ENCODE measurements around the gene TSBP1. TPM values are rescaled to one million over a fixed set of nuclear protein-coding genes. Genes with fewer than 3 reads are reported as not detected.
"Not testable (repeated sequence)": the region's sequence is repeated elsewhere in the genome, so short reads cannot be mapped to it uniquely, and the experiment has no call there.

Gene TSBP1
- total RNA-seq, 1 experiment from 2014 or later: not detected

DNA sequence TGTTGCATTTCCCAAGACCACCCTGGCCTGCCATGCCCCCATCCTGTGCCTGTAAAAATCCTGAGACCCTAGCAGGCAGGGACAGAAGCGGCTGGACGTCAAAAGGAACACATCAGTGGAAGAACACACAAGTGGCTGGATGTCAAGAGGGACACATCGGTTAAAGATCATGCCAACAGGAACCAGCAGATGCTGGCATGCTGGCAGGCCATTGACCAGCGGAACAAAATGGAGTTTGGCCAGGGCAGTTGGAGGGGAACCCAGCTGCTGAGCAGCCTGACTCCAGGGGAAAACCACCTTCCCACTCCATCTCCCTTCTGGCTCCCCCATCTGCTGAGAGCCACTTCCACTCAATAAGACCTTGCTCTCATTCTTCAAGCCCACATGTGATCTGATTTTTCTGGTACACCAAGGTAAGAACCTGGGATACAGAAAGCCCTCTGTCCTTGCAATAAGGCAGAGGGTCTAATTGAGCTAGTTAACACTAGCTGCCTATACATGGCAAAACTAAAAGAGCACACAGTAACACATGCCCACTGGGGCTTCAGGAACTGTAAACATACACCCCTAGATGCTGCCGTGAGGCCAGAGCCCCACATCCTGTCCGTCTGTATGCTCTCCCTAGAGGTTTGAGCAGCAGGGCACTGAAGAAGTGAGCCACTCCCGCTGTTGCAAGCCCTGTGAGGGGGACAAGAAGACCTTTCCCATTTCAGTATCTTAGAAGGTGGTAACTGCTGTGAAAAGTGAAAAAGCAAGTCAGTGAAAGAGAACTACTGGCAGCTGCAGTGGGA, 4.2 kb upstream of the TSBP1 start:
- no peak for DNase-seq (ENCODE audit: low spot score)

DNA sequence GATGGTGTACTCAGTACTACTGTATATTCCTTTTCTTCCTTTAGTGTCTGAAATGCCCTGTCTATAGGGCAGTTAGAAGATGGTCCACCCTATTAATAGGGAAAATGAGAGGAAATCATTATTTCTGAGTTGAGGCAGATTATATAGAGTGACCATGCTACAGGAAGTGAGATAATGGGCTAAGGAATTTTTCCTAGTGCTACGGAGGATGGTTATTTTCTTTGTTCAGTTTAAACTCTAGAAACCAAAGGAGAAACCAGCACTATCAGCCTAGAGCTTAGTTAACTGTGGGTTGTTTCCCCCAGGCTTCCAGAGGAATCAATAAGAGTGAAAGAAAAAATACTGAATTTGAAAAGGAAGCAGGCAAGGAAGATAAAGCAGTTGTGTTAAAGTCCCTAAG, 474 bp downstream of the TSBP1 start:
- no peak for DNase-seq (ENCODE audit: low spot score)

DNA sequence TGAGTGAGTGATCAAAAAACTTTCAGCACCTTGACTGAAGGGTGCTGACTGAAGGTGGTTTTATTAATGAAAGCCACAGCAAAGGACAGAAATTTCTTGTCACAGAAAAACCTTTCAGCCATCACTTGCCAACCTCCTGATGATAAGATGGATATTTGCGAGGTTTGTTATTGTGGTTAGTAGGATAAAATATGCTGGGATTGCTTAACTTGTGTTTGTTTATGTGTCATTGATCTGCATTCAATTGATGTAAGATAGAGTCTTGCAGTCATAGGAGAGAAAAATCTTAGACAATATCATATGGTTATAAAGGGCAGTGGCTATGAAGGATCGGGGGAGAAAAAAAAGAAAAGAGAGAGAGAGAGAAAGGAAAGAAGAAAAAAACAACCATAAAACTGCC, 1.2 kb downstream of the TSBP1 start:
- DNase-seq (ENCODE audit: low spot score): no peak

DNA sequence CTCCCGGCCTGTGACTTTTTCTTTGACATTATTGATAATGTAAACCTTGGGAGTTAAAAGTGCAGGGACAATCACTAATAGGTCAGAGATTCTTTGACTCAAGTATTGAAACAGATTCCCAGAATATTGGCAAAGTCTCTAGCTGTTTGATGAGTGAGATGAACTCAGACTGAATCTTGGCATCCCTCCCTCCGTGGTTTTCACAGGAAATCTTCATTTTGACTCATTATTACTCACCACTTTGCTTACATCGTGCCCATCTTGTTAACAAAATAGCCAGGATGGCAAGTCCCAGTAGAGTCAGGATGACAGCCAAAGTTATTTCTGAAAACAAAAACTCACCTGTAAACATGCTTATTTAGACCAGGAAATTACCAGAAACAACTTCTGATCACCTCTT, 2.0 kb downstream of the TSBP1 start:
- no peak for DNase-seq (ENCODE audit: low spot score)

DNA sequence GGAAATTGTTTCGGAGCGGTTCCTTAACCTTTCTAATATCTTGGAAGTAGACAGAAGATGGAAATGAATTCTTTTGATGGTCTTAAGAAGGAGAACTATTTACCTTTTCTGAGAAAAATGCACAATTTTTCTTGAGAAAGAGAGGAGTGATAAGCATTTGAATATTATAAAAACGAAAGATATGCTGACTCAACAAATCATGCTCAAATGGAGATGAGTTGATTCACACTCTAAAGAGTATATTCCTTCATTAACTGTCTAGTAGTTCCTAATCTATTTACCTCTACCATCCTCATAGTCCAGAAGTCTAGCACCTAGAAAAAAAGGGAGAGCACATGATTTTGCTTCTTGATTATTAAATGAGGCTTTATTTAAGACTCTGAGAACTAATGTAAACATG, 4.1 kb downstream of the TSBP1 start:
- DNase-seq (ENCODE audit: low spot score): no peak

DNA sequence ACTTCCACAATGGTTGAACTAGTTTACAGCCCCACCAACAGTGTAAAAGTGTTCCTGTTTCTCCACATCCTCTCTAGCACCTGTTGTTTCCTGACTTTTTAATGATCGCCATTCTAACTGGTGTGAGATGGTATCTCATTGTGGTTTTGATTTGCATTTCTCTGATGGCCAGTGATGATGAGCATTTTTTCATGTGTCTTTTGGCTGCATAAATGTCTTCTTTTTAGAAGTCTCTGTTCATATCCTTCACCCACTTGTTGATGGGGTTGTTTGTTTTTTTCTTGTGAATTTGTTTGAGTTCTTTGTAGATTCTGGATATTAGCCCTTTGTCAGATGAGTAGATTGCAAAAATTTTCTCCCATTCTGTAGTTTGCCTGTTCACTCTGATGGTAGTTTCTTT, 12.5 kb downstream of the TSBP1 start:
- DNase-seq (ENCODE audit: low spot score): not testable (repeated sequence)

DNA sequence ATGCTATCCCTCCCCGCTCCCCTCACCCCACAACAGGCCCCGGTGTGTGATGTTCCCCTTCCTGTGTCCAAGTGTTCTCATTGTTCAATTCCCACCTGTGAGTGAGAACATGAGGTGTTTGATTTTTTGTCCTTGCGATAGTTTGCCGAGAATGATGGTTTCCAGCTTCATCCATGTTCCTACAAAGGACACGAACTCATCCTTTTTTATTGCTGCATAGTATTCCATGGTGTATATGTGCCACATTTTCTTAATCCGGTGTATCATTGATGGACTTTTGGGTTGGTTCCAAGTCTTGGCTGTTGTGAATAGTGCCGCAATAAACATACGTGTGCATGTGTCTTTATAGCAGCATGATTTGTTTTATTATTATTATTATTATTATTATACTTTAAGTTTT, 13.2 kb downstream of the TSBP1 start:
- DNase-seq (ENCODE audit: low spot score): not testable (repeated sequence)

DNA sequence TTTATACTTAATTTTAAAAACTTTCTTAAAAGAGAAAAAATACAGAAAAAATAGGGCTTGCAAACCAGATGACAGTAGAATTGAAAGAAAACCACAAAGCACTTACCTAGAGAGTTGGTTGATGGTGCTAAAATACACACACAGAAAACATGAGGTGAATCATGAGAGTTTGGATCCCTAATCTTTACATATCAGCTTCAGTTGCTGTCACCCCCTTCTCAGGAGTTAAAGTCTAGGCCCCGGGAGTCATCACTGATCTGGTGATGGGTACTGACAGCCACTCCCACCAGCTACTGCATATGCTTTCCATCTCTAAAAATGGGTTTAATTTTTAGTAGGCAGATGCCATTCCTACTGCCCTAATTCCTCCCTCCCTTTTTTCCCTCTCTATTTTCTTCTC, 16.7 kb downstream of the TSBP1 start:
- no peak for DNase-seq (ENCODE audit: low spot score)

DNA sequence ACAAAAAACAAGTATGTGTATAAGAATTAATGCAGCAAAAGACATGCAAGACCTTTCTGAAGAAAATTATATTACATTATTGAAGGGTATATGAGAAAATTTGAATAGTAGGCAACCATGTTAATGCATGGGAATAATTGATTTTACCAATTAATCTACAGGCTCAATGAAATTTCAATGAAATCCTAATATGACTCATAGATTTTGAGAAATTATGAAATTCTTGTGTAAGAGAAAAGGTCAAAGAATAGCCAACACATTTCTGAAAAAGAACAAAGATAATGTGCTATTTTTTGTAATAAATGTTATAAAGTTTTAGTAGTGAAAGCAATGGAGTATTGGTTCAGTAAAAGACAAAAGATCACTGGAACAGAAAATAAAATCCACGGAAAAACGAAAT, 18.4 kb downstream of the TSBP1 start:
- no peak for DNase-seq (ENCODE audit: low spot score)

DNA sequence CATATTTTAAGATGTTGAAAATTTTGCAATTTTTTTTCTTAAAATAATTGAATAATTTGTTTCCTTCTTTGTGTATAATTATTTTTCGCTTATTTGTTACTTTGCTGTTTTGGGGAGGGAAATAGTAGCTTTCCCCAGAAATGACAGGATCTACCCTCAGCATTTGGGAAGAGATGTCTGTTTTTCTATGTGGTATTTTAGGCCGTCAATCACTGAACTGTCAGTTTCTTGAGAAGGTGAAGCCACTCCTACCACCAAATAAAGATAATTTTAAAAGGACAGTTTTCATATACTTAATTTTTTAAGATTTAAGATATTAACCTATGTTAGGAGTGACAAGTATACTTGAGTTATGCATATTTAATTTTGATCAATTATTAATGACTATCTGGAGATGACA, 31.5 kb downstream of the TSBP1 start:
- DNase-seq (ENCODE audit: low spot score): no peak

DNA sequence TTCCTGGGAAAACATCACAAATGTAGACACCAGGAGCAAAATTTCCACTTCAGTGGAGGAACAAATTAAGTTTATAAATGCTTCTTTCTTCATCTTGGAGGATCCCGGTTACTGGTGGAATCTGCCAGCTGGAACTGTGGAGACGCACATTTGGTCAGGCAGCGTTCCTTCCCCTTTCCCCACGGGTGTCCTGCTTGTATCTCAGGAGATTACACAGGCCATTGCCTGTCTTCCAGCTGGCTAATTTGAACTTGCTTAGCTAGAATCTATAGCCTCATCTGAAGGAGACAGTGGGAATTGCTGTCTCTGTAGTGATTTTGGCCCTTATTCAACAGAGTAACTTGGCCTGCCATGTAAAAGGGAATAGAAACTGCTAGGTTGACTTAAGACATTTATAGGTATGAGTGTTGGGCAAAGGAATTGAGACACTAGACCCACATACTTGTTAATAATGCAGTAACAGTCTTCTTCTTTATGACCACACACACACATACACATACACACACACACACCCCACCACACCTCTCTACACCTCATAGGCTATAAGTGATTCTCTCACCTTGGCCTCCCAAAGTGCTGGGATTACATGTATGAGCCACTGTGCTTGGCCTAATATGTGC, 34.4 kb downstream of the TSBP1 start:
- no peak for DNase-seq (ENCODE audit: low spot score)

DNA sequence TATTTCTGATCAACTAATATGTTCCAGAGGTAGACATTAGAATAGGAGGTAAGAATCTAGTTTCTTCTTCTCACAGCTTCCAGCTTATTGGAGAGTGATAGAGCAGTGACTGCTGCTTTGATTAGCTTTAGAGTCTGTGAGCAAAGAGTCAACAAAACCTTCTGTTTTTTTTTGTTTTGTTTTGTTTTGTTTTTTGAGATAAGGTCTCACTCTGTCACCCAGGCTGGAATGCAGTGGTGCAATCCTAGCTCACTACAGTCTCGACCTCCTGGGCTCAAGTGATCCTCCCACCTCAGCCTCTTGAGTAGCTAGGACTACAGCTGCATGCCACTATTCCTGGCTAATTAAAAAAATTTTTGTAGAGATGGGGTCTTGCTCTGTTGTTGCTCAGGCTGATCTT, 39.3 kb downstream of the TSBP1 start:
- DNase-seq (ENCODE audit: low spot score): no peak

DNA sequence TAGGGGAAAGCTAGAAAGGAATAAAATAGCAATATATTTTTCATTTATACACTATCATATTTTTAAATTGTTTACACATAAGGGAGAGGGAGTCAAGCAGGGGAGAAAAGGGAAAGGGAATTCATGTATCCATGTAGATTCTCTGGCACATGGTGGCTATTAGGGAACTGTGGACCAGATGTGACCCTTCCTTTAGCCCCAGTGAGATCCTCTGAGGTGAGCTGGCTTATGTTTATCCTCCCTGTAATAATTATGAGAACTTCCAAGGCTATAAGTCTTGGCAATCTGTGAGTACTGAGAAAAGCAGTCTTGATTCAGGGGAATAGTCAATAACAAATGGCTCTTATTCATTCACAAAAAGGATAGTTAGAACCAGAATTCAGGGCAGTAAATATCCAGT, 42.6 kb downstream of the TSBP1 start:
- DNase-seq (ENCODE audit: low spot score): no peak

DNA sequence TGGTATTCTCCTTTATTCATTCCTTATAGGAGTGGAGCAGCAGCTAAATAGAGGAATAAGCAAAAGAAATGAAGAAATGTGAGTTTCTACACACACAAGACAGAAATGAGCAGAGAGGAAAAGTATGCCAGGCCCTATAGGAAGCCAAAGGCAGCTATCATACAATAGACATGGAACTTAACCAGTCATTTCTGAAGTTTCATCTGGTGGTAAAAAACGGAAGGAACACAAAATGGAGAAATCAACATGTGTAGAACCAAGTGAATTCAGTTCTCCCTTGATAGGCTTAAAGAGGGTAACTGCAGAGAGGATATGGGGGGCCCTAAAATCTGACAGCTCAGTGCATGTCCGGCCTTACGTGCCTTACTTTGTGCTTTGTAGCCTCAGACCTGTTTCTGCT, 44.6 kb downstream of the TSBP1 start:
- no peak for DNase-seq (ENCODE audit: low spot score)

DNA sequence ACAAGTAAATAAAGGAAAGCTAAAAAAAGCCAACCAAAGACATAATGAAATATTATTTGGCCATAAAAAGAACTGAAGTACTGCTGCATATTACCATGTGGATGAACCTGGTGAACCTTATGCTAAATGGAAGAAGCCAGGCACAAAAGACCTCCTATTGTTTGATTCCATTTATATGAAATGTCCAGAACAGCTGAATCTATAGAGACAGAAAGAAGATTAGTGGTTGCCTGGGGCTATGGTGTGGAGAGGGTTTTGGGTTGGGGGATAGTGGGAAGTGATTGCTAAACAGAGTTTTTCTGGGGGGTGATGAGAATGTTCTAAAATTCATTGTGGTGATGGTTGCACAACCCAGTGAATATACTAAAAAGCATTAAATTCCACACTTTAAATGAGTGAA, 53.2 kb downstream of the TSBP1 start:
- DNase-seq (ENCODE audit: low spot score): no peak

DNA sequence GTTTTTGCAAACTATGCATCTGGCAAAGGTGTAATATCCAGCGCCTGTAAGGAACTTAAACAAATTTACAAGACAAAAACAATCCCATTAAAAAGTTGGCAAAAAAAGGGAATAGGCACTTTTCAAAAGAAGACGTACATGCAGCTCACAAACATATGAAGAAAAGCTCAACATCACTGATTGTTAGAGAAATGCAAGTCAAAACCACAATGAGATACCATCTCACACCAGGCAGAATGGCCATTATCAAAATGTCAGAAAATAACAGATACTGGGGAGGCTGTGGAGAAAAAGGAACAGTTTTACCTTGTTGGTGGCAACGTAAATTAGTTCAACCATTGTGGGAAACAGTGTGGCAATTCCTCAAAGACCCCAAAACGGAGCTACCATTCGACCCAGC, 54.2 kb downstream of the TSBP1 start:
- no peak for DNase-seq (ENCODE audit: low spot score)

DNA sequence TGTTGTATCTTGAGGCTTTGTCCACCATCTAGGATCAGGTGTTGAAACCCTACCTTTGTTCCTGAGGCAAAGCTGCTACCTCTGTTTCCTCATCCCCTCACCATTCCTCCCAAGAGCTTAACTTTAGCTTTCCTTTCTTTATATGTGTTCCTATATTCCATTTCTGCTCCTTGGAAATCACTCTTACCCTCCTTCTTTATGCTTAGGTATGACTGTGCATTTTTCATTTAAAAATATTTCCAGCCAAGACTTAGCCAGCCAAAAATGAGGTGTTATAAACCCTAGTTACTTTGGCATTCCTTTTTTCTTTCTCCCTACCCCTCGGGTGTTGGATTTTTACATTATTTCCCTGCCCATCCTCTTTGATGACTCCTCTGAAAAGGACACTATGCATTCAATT, 57.7 kb downstream of the TSBP1 start:
- no peak for DNase-seq (ENCODE audit: low spot score)

DNA sequence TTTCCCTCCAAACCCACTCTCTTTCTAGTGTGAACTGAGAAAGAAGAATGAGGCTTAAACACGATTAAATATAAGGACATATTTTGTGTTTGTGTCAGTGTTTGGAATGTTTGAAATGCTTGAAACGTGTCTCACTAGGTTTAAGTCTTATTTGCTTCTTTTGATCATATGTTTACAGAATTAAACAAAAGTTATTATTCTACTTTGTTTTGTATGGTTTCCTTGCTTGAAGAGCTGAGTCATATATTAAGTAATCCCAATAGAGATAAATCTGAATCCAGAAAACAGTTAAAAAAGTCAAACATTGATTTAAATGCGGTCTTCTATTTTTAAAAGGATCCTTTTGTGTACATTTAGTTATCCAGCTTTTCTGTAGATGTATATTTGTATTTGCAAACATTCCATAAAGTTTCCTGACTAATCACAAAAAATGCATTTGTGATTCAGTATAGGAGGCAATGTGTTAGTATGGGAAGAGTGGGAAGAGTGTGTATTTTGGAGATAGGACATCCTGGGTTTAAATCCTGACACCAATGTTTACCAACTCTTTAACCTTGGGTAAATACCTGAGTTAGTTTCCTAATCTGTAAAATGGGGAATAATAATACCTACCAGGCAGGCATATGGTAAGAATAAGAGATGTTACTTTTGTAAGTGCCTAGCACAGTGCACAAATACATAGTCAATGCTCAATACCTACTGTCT, 72.9 kb downstream of the TSBP1 start:
- no peak for DNase-seq (ENCODE audit: low spot score)

DNA sequence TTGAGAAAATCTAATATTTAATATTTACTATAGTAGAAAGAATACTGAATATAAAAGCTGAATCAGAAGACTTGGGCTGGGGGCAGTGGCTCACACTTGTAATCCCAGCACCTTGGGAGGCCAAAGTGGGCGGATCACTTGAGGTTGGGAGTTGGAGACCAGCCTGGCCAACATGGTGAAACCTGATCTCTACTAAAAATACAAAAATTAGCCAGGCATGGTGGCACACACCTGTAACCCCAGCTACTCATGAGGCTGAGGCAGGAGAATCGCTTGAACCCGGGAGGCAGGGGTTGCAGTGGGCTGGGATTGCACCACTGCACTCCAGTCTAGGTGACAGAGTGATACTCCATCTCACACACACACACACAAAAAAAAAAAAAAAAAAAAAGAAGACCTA, 76.7 kb downstream of the TSBP1 start:
- DNase-seq (ENCODE audit: low spot score): not testable (repeated sequence)

DNA sequence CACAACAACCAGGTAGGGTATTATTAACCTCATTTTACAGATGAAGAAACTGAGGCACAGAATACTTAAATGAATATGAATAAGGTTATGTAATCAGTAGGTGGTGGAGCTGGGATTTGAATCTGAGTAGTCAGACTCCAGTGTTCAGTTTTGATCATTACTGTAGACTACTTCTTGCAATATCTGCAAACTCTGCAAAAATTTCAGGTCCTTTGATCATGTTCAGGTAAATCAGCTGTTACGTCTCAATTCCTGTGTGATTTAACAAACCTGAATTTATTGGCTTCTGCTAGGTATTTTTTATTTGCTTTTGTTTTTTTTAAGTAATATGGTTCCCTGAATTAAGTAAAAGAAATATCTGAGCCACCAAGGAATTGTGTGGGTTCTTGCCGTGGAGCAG, 77.1 kb downstream of the TSBP1 start:
- no peak for DNase-seq (ENCODE audit: low spot score)

DNA sequence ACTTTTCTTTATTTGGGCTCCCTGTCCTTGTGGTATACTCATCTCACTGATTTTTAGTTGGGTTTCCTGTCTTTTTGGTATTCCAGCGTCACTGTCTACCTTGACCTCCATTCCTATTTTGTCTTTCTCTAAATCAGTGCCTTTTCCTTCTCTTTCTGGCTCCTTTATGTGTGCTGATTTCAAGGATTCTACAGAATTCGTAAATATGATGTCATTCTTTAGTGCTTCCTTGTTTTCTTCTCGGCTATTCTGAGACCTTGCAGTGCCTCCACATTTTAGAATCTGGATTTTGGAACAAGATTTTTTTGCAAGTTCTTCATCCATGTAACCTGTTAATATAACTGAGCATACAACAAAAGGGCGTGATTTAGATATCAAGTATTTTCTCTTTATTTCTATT, 78.0 kb downstream of the TSBP1 start:
- no peak for DNase-seq (ENCODE audit: low spot score)

DNA sequence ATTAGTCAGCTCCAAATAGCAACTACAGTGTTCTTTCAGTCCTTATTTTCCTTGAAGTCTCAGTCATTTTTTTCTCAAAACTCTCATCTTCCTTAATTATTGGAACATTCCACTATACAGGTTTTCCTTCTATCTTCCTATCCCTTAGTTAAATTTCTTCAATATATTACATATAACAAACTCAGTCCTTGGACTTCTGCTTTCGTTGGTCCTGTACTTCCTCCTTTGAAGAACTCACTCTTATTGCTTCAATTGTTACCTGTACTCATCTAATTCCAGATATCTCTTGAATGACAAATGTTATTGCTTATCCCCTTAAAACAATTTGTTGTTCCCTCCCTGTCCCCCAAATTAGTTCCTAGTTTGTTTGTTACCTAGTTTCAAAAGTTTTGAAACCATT, 80.2 kb downstream of the TSBP1 start:
- DNase-seq (ENCODE audit: low spot score): no peak

DNA sequence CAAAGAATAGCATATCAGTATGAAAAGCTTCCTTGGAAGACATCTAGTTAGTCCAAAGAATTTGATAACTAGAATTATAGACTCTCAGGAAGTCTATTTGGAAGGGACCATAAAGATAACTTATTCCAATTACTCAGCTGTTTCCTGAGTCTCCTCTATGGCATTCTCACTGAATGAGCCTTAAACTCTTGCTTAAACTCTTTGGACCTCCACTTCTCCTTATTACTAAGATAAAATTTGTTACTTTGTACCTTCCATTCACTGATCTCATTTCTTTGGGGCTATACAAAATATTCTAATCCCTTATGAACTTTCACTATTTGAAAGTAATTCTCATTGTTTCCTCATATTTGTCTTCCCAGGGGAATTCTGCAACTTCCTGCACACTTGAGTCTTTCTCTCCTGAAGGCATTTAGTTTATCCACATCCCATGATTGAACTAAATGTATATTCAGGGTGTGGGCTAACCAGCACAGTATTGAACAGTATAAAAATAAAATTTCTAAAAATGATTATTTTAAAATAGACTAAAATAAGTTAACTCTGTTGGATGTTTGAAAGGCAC, 80.7 kb downstream of the TSBP1 start:
- DNase-seq (ENCODE audit: low spot score): no peak
